Epithelial cell of proximal tubule (primary cell): ENCODE measurements around the gene ZSCAN5B. TPM values are rescaled to one million over a fixed set of nuclear protein-coding genes. Genes with fewer than 3 reads are reported as not detected.
"Not testable (repeated sequence)": the region's sequence is repeated elsewhere in the genome, so short reads cannot be mapped to it uniquely, and the experiment has no call there.

Experiments used
- DNase-seq: peaks from one replicate; pipeline ENCODE4 v3.0.0-alpha.2; 2011; ENCODE audit warnings: low read depth
- H3K4me3 ChIP-seq: 2 replicates; pipeline ENCODE4 v1.5.1; 2011; ENCODE audit warnings: low read depth, mild to moderate bottlenecking, low read length
- total RNA-seq: library from RNA; depleted of rRNA; stranded (reverse); fragments of >200 nt; gene quantifications from 2 replicates; pipeline ENCODE4 v1.2.3, GENCODE V29; 2015
- TF ChIP-seq, protein P1 (sequence below): conservative IDR thresholded peaks from 2 replicates; pipeline ENCODE4 v1.5.1; 2012; ENCODE audit warnings: low read depth, mild to moderate bottlenecking, low read length

ZSCAN5B gene
- total RNA-seq, 1 donor from 2014 or later = not detected

DNA sequence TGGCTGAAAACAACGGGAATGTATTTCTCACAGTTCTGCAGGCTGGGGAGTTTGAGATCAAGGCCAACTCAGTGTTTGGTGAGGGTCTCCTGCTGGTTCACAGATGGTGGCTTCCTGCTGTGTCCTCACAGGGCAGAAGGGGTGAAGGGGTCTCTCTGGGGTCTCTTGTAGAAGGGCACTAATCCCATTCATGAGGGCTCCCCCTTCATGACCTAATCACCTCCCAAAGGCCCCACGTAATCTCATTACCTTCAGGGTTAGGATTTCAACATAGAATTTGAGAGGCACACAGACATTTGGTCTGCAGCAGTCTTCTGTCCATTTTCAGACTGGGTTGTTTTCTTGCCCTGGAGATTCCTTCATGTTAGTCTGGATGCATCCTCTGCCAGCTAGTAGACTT, 44.9 kb downstream of the ZSCAN5B start:
- DNase-seq = no peak
- H3K4me3 ChIP-seq = no peak overlapping the region
- TF ChIP-seq, protein P1, sequence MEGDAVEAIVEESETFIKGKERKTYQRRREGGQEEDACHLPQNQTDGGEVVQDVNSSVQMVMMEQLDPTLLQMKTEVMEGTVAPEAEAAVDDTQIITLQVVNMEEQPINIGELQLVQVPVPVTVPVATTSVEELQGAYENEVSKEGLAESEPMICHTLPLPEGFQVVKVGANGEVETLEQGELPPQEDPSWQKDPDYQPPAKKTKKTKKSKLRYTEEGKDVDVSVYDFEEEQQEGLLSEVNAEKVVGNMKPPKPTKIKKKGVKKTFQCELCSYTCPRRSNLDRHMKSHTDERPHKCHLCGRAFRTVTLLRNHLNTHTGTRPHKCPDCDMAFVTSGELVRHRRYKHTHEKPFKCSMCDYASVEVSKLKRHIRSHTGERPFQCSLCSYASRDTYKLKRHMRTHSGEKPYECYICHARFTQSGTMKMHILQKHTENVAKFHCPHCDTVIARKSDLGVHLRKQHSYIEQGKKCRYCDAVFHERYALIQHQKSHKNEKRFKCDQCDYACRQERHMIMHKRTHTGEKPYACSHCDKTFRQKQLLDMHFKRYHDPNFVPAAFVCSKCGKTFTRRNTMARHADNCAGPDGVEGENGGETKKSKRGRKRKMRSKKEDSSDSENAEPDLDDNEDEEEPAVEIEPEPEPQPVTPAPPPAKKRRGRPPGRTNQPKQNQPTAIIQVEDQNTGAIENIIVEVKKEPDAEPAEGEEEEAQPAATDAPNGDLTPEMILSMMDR = no peak

DNA sequence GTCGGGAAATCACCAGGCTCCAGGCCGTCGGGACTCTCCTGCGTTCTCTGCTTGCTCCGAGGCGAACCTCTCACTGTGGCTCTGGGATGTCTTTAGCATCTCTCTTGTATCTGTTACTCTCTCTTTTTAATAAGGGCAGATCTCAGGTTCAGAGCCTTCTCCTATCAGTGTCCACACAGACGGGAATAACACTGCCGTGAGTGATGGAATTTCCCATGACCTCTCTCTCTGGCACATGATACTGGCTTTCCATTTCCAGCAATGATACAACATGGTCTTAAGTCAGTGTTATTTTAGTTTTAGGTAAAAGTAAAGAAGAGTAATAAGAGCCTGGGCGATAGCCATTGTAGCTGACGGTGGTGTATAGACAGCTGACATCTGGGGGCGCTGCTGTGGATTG, 47.2 kb downstream of the ZSCAN5B start:
- TF ChIP-seq, protein P1 = no peak
- no peak for DNase-seq

DNA sequence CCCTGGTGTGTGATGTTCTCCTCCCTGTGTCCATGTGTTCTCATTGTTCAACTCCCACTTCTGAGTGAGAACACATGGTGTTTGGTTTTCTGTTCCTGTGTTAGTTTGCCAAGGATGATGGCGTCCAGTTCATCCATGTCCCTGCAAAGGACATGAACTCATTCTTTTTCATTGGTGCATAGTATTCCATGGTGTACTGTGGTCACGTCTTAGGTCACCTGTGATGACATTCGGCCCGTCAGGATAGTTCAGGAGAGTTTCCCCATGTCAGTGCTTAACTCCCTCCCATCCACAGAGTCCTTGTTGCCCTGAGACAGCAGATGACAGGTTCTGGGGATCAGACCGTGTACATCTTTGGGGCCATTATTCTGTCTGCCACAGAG, 47.9 kb downstream of the ZSCAN5B start:
- no peak for DNase-seq
- TF ChIP-seq, protein P1 = no peak
- no peak overlapping the region for H3K4me3 ChIP-seq

More for the DNA sequence above, 47.2 kb downstream of the ZSCAN5B start:
- H3K4me3 ChIP-seq = no peak overlapping the region

DNA sequence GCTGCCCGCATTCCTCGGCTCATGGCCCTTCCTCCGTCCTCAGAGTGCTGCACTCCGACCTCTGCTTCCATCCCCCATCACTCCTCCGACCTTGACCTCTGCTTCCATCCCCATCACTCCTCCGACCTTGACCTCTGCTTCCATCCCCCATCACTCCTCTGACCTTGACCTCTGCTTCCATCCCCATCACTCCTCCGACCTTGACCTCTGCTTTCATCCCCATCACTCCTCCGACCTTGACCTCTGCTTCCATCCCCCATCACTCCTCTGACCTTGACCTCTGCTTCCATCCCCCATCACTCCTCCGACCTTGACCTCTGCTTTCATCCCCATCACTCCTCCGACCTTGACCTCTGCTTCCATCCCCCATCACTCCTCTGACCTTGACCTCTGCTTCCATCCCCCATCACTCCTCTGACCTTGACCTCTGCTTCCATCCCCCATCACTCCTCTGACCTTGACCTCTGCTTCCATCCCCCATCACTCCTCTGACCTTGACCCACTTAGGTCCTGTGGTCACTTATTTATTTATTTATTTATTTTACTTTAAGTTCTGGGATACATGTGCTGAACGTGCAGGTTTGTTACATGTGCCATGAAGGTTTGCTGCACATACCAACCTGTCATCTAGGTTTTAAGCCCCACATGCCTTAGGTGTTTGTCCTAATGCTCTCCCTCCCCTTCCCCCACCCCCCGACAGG, 48.5 kb downstream of the ZSCAN5B start:
- not testable (repeated sequence) for H3K4me3 ChIP-seq

DNA sequence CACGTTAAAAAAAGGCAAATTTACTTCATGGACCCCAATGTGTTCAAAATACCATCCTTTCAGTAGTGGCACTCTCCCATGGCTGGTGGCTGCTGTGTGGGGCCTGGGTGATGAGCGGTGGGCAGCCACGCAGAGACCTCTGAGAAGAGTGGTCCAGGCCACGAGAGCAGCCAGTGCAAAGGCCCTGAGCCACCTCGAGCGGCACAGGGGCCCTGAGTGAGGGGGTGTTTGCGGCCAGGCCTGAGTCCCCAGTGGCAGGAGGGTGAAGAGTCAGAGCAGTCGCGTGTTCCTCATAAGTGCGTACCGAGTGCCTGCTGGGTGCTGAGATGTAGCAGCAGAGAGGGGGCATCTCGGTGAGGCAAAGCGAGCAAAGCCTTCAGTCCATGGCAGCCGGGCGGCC, 49.5 kb downstream of the ZSCAN5B start:
- DNase-seq = no peak
- H3K4me3 ChIP-seq = no peak overlapping the region
- TF ChIP-seq, protein P1 = no peak

More for the DNA sequence above, 48.5 kb downstream of the ZSCAN5B start:
- not testable (repeated sequence) for DNase-seq

DNA sequence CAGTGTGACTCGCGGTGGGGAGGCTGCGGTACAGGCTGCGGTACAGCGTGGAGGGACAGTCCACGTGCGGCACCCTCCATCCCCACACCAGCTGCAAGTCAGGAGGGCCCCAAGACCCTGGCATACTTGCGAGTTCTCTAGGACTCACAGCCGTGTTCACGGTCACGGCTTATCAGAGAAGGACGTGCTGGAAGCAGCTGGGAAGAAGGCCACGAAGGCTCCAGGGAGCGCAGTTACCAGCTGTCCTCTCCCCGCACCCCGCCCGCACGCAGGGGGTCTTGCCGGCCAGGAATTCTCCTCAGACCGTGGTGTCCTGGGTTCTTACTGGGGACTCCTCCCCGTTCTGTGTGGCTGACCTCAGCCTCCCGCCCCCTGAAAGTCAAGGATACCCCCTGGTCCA, 50.3 kb downstream of the ZSCAN5B start:
- TF ChIP-seq, protein P1 = no peak
- no peak overlapping the region for H3K4me3 ChIP-seq
- DNase-seq = no peak

DNA sequence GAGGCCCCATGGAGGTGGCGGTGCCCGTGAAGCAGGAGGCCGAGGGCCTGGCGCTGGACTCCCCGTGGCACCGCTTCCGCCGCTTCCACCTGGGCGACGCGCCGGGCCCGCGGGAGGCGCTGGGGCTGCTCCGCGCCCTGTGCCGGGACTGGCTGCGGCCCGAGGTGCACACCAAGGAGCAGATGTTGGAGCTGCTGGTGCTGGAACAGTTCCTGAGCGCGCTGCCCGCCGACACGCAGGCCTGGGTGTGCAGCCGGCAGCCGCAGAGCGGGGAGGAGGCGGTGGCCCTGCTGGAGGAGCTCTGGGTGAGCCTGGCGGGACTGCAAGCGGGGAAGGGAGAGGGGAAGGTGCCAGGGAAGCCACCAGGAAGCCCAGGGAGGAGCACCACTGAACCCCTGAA, 50.7 kb downstream of the ZSCAN5B start:
- DNase-seq = no peak
- TF ChIP-seq, protein P1 = no peak

DNA sequence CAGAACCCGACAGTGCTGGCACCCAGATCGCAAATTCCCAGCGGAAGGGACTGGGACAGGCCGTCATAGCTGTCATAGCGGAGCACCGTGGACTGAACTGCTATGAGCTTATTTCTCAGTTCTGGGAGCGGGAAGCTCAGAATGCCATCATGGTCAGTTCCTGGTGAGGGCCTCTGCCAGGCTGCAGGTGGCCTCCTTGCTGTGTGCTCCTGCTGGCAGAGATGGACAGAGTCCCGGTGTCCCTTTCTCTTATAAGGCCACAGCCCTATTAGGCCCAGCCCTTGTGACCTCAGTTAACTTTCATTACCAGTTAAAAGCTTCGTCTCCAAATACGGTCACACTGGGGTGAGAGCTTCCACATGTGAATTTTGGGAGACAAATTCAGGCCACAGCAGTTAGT, 51.9 kb downstream of the ZSCAN5B start:
- TF ChIP-seq, protein P1 = no peak
- no peak overlapping the region for H3K4me3 ChIP-seq
- no peak for DNase-seq

More for the DNA sequence above, 50.7 kb downstream of the ZSCAN5B start:
- no peak overlapping the region for H3K4me3 ChIP-seq
